ENCODE results near the gene LOC101059915.
"Not testable (repeated sequence)": the region's sequence is repeated elsewhere in the genome, so short reads cannot be mapped to it uniquely, and the experiment has no call there.

- TF ChIP-seq POLR2A, CTCF (IDR thresholded peaks at IDR 0.05): not testable (repeated sequence)
These were observed 9.8 kb downstream of the LOC101059915 start for GRCh38 chrX:71677195-71677594.
